NCI-H1436 treated with DMSO at 0.1 percent for 48 hours (cell line): Measurements from ENCODE around the gene USH2A.
"Not testable (repeated sequence)": the region's sequence is repeated elsewhere in the genome, so short reads cannot be mapped to it uniquely, and the experiment has no call there.

Experiments used
- DNase-seq: peaks from one replicate; lab custom pipeline; 2025; lab: John Stamatoyannopoulos, UW

USH2A gene

DNA sequence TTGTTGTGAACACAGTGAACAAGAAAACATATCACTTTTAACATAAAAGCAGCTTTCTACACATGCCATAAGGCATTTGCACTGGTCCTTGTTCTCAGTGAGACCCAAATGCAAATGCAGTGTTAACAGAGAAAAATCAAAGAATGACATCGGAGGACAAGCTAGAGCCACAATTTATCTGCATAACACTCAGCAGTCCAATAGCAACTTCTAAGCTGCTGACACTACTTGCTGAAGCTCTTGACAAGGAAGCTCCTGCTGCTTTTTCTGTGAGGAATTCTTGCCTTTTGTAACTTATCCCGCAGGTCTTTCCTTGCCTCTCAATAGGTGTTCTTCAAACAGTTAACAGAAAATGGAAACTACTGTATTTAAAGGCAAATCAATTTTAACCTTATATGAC, 34.7 kb downstream of the USH2A start:
- DNase-seq: no peak

DNA sequence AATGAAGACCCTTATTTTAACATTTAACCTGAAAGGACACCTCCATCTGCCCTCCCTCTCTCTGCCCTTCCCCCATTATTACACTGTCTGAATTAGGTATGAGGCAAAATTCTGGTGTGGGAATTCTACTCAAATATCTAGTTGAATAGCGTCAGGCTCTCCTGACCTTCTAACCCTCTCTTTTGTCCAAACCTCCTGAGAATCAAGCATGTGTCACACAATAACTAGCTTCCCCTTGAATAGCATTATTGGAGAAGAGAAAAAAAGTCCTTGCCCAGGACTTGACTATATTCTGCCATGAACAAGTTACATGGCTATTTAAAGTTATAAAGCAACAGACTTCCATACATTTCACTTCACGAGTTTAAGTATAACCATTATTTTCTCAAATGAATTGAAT, 35.5 kb downstream of the USH2A start:
- no peak for DNase-seq

DNA sequence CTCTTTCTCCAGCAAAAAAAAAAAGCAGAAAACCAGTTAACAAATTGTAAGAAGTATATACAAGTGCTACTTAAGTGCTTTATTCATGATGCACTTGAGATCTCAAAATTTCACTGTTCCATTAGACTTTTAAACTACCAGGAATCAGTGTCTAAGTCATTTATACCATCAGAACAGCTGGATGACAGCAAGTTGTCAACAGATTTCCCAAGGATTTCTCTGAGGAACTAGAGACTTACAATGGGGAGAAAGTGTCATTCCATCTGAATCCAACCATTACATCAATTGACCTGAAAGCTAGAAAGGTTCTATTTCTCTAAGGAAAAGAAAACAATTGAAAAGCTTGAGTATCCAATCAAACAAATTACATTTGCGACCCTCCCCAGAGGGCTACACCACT, 43.8 kb downstream of the USH2A start:
- no peak for DNase-seq

DNA sequence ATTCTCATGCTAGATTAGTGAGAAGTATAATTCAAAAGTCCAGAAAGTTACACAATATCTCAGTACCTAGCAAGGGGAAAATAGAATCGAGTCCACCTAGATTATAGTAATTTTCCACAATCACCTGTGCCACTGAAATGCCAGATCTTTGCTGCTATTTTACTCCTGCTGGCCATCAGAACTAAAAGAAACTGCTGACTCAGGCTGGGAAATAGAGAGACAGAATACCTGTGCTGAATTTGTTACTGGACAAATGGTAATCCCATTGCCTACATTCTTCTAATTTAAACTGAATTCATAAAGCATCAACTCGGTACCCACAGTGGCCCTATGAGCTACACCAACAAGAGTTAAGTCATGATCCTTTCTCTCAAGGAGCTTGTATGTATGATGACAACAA, 55.0 kb downstream of the USH2A start:
- no peak for DNase-seq

DNA sequence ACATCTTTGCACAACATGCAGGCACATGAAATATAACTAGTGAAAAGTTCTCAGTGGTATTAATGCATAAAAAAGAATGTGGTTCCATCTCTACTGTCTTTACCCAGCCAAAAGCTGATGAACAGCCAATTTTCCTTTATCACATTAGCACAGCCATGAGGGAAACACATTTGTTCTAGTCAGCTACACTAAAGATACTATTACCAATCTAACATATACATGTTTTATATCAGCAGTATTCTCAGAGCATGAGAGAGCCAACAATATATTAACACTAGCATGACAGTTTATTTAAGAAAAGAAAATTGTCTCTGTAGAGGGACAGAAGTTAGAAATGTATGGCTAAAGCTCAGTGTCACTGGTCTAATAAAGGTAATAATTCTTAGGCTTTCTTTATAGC, 56.3 kb downstream of the USH2A start:
- no peak for DNase-seq

DNA sequence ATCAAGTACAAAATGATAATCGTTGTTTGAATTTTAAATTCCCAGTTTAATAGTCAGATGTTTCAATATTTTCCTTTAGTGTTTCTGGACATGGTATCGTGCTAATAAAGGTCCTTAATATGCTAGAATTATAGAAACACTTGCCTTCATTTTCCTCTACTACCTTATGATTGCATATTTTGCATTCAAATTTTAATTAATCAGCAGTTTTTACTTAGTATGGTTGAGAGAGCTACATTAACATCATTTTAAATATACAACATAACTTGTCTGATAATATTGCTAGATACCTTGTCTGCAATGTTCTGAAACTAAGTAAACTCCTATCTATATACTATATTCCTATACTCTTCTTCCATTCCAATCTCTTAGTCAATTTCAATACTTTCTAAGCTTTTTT, 66.3 kb downstream of the USH2A start:
- DNase-seq: no peak

DNA sequence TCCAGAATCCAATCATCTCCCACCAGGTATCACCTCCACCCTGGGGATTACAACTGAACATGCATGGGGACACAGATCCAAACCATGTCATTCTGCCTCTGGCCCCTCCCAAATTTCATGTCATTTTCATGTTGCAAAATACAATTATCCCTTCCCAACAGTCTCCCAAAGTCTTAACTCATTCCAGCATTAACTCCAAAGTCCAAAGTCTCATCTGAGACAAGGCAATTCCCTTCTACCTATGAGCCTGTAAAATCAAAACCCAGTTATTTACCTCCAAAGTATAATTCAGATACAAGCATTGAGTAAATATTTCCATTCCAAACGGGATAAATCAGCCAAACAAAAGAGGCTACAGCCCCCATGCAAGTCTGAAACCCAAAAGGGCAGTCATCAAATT, 73.1 kb downstream of the USH2A start:
- DNase-seq: no peak

DNA sequence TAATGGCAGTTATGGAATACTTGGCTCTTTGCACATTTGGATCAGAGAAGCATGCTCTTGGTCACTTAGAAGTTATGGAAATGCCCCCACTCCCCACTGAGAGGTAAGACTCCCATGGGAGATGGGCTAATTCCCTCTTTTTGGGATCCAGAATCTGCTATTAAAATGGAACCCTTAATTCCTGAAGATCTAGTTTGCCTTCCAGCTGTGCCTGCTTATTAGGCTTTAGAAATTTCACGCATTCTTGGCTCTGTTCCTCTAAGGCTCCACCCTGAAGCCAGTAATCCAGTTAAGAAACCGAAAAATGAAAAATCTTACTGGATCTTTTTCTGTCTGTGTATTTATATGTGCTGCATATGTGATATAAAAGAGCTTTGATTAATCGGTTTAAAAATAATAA, 76.7 kb downstream of the USH2A start:
- DNase-seq: no peak

DNA sequence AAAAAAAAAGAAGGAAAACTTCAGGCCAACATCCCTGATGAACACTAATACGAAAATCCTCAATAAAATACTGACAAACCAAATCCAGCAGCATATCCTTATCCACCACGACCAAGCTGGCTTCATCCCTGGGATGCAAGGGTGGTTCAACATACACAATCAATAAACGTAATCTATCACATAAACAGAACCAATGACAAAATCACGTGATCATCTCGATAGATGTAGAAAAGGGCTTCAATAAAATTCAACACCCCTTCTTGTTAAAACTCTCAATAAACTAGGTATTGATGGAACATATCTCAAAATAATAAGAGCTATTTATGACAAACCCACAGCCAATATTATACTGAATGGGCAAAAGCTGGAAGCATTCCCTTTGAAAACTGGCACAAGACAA, 82.7 kb downstream of the USH2A start:
- not testable (repeated sequence) for DNase-seq

DNA sequence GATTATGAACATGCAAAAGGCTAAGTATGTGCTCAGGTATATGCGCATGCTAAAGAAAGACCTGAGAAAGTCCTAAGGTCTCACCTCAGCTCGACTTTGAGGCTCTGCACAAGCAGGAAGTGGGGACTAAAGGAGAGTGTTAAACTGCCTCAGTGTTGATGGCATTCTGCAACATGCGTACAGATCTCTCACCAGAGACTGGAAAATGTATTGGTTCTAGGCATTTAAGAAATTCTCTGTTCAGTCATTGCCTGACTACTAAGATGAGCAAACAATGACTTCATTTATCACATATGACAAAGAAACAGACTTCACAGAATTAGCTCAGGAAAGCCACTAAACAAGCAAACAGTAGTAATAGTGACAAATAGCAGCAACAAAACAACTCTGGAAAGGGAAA, 90.8 kb downstream of the USH2A start:
- DNase-seq: no peak

DNA sequence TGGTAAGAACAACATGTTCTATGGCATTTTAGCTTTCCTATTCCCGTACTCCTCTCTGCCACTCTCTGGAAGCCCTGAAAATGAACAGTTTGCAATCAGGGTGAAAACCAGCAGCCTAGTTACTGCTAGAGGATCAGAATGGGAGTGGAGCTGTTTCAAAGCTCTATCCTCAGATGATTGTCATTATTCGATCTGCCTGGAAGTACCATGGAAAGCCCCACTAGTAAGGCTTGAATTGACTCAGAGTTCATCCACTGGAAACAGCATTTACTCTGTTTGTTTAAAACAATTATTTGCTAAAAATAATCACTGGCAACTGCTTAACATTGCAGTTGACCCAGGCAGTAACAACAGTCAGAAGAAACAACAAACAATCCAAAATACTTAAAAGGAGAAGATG, 91.2 kb downstream of the USH2A start:
- DNase-seq: no peak

DNA sequence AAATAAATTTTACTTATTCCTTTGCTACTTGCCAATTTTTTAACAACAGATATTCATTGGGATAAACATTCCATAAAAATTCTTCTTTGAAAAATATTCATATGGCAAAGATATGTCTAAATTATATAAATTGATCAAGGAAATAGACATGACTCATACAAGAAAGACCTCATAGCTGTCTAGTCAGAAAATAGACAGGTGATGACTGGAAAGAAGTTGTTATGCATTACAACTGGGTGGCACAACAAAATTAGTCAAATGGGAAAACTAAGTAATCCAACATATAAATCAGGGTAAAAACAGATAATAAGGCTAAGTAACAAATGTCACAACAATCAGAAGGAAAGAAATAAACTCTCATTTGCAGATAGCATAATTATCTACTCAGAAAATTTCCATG, 92.0 kb downstream of the USH2A start:
- DNase-seq: no peak

DNA sequence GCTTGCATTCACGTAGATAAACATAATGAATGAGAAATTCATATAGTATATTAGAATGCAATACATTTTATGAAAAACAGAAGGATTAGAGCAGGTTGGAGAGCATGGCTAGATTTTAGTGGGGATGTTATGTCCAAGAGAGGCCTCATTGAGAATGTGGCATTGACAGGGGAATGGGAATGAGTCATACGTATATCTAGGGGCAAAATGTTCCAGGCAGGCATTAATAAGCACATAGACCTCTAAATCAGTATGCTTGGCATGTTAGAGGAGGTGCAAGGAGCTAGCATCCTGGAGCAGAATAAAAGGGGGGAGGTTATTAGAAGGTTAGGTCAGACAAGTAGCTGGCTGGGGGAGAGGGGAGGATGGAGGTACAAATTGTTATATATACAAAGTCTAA, 93.0 kb downstream of the USH2A start:
- DNase-seq: no peak

DNA sequence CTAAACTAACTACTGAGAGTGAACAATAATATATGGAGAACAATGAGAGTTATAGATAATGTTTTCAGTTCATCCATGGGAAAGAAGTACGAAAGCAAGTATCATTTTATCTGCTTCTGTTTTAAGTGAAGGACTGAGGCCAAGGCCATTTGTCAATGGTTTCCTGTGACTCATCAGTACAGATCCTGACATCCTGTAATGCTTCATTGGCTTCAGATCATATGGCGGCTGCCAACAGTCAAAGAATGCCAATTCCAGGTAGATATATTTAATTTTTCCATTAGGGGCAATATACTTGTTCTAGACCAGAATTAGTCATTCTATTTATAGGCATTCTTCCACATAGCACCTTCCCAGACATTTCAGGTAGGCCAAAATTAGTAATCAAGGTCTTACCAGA, 97.3 kb downstream of the USH2A start:
- DNase-seq: no peak

DNA sequence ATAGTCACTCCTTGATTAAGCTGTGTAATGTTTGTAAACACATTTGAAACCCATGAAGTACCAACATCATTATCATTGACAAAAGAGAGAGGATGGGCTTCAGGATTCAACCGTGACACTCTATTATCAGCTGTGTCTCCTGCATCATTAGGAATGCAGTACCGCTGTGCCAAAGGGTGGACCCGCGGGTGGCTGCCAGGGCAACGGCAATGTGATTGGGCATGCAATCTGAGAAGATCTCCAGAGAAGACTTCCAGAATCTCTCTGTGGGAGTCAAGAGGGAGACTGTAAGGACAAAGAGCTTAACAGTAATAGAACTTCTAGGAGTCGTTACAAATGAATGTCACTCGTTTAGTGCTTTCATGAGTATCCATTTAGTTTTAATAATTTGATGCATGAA, 97.9 kb downstream of the USH2A start:
- DNase-seq: no peak

DNA sequence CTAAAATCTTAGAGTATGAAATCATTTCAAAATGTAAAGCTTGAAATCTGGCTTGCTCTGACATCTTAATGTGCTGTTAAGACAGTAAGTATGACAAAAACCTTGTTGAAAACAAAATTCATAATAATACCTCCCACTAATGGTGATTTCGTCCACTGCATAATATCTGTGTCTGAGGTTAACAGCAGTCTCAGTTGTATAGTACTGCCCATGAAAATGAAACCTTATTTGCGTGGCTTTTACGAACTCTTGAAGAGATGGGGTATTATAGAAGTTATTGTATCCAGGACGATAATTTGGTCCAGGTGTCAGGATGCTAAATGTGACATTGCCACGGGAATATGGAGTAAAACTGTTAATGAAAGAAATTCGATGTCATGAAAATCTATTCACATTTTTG, 99.9 kb downstream of the USH2A start:
- no peak for DNase-seq

DNA sequence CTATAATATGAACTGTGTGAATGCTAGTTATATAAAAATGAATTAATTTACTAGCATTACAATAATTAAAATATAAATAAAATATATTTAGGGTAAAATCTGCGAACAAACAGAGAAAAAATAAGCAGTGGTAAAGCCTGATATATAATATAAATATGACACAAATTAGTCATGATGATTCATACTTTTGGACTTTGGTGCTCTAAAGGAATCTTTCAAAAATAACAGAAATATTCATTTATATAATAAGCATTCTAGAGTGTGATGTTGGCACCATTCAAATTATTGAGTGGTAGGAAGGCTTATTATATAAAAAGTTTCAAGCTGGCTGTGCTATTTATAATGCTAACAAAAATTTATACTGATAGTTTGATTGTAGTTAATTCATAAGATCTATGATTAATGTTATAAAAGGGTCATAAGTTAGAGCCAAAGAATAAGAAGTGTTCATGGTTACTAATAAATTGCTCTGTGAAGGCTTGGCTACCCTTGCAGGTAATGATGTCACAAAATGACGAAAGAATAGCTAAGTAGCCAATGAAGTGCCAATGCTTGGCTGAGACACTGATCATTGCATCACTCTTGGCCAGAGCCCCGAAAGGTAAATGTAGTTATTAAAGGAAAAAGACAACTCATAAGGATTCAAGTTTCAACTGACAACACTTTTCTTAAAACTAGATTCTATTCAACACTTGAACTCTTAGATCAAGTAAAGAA, 108.7 kb downstream of the USH2A start:
- no peak for DNase-seq

DNA sequence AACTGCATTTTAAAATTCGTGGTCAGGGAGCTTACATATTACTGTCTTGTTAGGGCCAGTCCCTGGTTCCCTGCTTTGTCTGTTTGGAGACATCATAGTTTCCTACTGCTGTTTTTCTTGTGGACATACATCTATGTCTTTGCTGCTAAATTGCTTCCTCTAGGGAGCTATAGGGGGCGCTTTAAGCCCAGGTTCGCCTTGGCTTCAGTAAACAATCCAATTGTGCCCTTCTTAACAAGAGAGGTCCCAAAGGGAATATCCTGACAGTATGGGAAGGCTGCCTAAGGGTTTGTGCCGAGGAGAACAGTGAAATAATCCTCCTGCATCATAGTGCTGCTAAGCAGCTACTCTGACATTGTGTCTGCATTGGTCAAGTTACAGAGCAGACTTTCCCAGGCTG, 112.5 kb downstream of the USH2A start:
- peak; percentile 78 for DNase-seq

DNA sequence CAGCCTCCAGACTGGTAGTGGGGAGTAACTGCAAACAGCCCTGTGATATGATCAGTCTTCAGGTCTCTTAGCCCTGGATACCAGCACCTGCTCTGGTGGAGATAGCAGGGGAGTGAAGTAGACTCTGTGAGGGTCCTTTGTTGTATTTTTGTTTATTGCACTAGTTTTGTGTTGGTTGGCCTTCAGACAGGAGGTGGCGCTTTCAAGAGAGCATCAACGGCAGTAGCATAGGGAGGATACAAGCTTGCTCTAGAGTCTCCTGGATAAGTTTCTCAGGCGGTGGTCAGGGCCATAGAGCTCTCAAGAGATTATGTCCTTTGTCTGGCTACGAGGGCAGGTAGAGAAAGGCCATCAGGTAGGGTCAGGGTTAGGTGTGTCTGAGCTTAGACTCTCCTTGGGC, 116.4 kb downstream of the USH2A start:
- no peak for DNase-seq

DNA sequence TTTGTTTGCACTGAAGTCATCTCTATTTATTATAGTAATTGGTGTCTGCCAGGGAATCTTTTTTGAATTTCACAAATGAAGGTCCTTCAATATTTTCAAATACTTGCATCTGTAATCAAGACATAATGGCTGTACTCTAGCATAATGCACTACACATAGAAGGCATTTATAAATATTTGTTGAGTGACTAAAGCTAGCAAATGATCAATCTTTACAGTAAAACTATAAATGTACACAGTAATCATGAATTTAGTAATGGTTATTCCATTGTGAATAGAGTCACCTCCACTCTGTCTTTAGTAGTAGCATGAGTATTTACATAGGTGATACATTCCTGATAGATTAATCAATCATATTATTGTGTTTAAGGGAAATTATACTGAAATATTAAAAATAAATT, 119.6 kb downstream of the USH2A start:
- DNase-seq: no peak

DNA sequence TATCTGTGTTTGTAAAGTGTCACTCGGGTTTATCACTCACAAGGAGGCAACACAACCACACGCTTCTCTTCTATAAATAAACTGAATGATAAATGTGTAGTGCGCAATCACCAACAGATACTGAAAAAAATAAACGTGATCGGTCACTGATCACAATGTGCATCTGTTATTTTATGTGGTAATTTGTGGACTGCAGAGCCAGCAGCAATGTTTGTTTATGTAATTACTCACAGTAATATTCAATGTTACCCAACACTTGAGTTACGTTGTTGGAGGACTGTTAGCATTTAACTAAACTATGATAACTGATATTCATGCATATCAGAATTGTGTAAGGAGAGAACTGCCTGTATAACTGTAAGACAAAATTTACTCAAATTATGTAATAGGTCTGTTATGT, 129.6 kb downstream of the USH2A start:
- DNase-seq: peak; percentile 40

DNA sequence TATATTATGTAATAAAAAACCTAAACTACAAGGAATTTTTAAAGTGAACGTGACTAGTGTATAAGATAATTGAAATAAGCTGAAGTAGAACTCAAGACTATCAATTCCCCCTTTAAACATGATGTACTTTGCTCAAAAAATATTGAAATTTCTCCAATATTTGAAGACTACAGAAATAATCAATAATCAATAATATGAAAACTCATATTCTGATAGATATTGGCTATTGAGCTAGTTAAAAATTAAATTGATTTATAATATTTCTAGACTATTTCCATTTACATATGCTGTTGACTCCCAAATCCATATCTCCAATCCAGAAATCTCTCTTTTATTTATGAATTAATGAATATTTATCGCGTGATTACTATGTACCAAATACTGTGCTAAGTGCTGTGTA, 133.2 kb downstream of the USH2A start:
- DNase-seq: no peak

DNA sequence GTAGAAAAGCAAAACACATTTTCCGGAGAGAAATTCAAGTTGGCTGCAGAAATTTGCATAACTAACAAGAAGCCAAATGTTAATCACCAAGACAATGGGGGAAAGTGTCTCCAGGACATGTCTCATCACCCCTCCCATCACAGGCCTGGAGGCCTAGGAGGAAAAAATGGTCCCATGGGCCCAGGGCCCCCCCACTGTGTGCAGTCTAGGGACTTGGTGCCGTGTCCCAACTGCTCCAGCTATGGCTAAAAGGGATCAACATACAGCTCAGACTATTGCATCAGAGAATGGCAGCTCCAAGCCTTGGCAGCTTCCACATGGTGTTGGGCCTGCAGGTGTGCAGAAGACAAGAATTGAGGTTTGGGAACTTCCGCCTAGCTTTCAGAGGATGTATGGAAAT, 138.2 kb downstream of the USH2A start:
- no peak for DNase-seq

DNA sequence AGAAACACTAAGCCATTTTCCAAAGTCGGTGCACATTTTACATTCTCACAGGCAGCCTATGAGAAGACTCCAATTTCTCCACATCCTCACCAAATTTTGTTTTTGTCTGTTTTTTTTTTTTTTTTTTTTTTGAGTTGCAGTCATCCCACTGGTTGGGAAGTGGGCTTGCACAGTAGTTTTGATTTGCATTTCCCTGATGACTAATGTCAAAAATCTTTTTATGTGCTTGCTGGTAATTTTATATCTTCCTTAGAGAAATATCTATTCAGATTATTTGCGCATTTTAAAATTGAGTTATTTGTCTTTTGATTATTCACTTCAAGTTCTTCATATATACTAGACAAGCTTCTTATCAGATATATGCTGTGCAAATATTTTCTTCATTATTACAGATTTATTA, 141.5 kb downstream of the USH2A start:
- no peak for DNase-seq
